Measurements from ENCODE around the gene TMEM145. TPM values are rescaled to one million over a fixed set of nuclear protein-coding genes. Genes with fewer than 3 reads are reported as not detected.

TMEM145 gene
- total and polyA plus RNA-seq, 9 of the 15 experiments (the other 6 are each of a cell fraction or from before 2014, with no cell fraction given), result 0.80 to 5.5 (median 1.9) TPM; not detected in 3

GRCh38 chr19:42269478-42270345 lies 43.4 kb upstream of the TMEM145 start (continued):
- TF ChIP-seq ZNF695 (CRISPR knock-in tag; IDR thresholded peaks at IDR 0.05), result no peak
- peak in 1 of 2 experiments; percentile 88; a peak in 2 of 4 replicates for TF ChIP-seq HDAC1 (IDR thresholded peaks at IDR 0.05)
- no peak for TF ChIP-seq TCFL5 (CRISPR knock-in tag; conservative IDR thresholded peaks at IDR 0.05)
- no peak for TF ChIP-seq KHSRP (IDR thresholded peaks at IDR 0.05)
- TF ChIP-seq SRSF1 (IDR thresholded peaks at IDR 0.05; ENCODE audit: low read depth, low read length), result no peak
- 0 out of 2 replicates have a peak, but pooled peaks have one; percentile 19 for TF ChIP-seq PBX2 (CRISPR knock-in tag; IDR thresholded peaks at IDR 0.05; ENCODE audit: low read depth)
- peak; percentile 91 for TF ChIP-seq PBX2 (tag; conservative IDR thresholded peaks at IDR 0.05; ENCODE audit: low read depth)
- TF ChIP-seq ETV5 (CRISPR knock-in tag; IDR thresholded peaks at IDR 0.05; ENCODE audit: low read depth), result 0 out of 2 replicates have a peak, but pooled peaks have one; percentile 28
- TF ChIP-seq, protein P1, sequence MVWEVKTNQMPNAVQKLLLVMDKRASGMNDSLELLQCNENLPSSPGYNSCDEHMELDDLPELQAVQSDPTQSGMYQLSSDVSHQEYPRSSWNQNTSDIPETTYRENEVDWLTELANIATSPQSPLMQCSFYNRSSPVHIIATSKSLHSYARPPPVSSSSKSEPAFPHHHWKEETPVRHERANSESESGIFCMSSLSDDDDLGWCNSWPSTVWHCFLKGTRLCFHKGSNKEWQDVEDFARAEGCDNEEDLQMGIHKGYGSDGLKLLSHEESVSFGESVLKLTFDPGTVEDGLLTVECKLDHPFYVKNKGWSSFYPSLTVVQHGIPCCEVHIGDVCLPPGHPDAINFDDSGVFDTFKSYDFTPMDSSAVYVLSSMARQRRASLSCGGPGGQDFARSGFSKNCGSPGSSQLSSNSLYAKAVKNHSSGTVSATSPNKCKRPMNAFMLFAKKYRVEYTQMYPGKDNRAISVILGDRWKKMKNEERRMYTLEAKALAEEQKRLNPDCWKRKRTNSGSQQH (CRISPR knock-in tag; IDR thresholded peaks at IDR 0.05), result peak; percentile 85
- TF ChIP-seq DPF2 (IDR thresholded peaks at IDR 0.05), result peak; percentile 63; the same call in 1 of the 2 replicates
- no peak for TF ChIP-seq RHOXF2B (CRISPR knock-in tag; conservative IDR thresholded peaks at IDR 0.05)
- TF ChIP-seq ZEB2 (IDR thresholded peaks at IDR 0.05), result peak; percentile 79
- 0 out of 4 replicates have a peak, but pooled peaks of 1 of the 2 experiments have one; percentile 40 for TF ChIP-seq ARNT (IDR thresholded peaks at IDR 0.05)
- no peak for TF ChIP-seq IRF9 (tag; IDR thresholded peaks at IDR 0.05)
- TF ChIP-seq, protein P2, sequence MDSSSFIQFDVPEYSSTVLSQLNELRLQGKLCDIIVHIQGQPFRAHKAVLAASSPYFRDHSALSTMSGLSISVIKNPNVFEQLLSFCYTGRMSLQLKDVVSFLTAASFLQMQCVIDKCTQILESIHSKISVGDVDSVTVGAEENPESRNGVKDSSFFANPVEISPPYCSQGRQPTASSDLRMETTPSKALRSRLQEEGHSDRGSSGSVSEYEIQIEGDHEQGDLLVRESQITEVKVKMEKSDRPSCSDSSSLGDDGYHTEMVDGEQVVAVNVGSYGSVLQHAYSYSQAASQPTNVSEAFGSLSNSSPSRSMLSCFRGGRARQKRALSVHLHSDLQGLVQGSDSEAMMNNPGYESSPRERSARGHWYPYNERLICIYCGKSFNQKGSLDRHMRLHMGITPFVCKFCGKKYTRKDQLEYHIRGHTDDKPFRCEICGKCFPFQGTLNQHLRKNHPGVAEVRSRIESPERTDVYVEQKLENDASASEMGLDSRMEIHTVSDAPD (CRISPR knock-in tag; IDR thresholded peaks at IDR 0.05), result no peak
- no peak for TF ChIP-seq MYC (IDR thresholded peaks at IDR 0.05; ENCODE audit: low read depth, low read length)
- no peak for TF ChIP-seq MYC (CRISPR knock-in tag; IDR thresholded peaks at IDR 0.05; ENCODE audit: borderline replicate concordance, low read depth)
- TF ChIP-seq, protein P3, sequence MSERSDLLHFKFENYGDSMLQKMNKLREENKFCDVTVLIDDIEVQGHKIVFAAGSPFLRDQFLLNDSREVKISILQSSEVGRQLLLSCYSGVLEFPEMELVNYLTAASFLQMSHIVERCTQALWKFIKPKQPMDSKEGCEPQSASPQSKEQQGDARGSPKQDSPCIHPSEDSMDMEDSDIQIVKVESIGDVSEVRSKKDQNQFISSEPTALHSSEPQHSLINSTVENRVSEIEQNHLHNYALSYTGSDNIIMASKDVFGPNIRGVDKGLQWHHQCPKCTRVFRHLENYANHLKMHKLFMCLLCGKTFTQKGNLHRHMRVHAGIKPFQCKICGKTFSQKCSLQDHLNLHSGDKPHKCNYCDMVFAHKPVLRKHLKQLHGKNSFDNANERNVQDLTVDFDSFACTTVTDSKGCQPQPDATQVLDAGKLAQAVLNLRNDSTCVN (CRISPR knock-in tag; IDR thresholded peaks at IDR 0.05), result peak; percentile 94
- no peak for TF ChIP-seq ZNF311 (CRISPR knock-in tag; IDR thresholded peaks at IDR 0.05)
- TF ChIP-seq HDAC2 (IDR thresholded peaks at IDR 0.05), result 0 out of 2 replicates have a peak, but pooled peaks have one; percentile 50
- no peak for TF ChIP-seq CBFA2T2 (conservative IDR thresholded peaks at IDR 0.05)
- TF ChIP-seq MEIS2 (IDR thresholded peaks at IDR 0.05; ENCODE audit: partially characterized antibody), result peak; percentile 85

All from K562 (cell line).